Transverse colon (tissue), 4 donors: ENCODE measurements around the gene GALNT17.

Source experiments
- CTCF ChIP-seq, 5 experiments: fragments of 200-600 bp in 3 of 5; fragments of 450-650 bp in 2 of 5; sonication (generic) in 3 of 5; IDR thresholded peaks; 1 replicate in 2 of 5; 2 replicates in 3 of 5; pipeline ENCODE4 v1.5.1; 2016 to 2017; ENCODE audit warnings: antibody characterized with exemption in 5 of 5, inconsistent platforms in 3 of 5, mild to moderate bottlenecking in 2 of 5, moderate library complexity in 1 of 5
- POLR2A ChIP-seq: fragments of 450-650 bp; IDR thresholded peaks from one replicate; pipeline ENCODE4 v1.6.1; 2016; ENCODE audit warnings: antibody characterized with exemption, mild to moderate bottlenecking, moderate library complexity
- POLR2AphosphoS5 ChIP-seq, 3 donors: sonication (generic); formaldehyde crosslinking; IDR thresholded peaks; one replicate each; pipeline ENCODE4 v1.6.1; 2016; ENCODE audit warnings: antibody characterized with exemption in 3 of 3

GRCh38 chr7:71322201-71322600 is 190.3 kb downstream of the GALNT17 start:
- no peak for TF ChIP-seq POLR2A
- no peak for TF ChIP-seq POLR2AphosphoS5 (IDR thresholded peaks at IDR 0.05)
- TF ChIP-seq CTCF (IDR thresholded peaks at IDR 0.05), result no peak
